Activated CD8-positive, alpha-beta memory T cell treated with anti-CD3 and anti-CD28 coated beads for 48 hours (primary cell): ENCODE data around the gene LRMDA.
"Not testable (repeated sequence)": the region's sequence is repeated elsewhere in the genome, so short reads cannot be mapped to it uniquely, and the experiment has no call there.

Experiments used
- DNase-seq, 3 experiments: peaks; one replicate each; pipeline ENCODE4 v3.0.0-alpha.2; 2020; ENCODE audit warnings: low read depth in 2 of 3, low spot score in 2 of 3

Gene LRMDA

DNA sequence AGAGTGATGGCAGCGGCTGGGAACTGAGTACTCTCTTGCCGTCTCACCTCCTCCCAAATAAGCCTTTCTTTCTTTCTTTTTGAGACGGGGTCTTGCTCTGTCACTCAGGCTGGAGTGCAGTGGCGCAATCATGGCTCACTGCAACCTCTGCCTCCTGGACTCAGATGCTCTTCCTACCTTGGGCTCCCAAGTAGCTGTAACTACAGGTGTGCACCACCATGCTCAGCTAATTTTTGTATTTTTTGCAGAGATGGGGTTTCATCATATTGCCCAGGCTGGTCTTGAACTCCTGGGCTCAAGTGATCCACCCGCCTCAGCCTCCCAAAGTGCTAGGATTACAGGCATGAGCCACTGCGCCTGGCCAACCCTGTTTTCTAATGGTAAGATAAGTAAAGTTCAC lies 174.4 kb downstream of the LRMDA start:
- DNase-seq = not testable (repeated sequence)

DNA sequence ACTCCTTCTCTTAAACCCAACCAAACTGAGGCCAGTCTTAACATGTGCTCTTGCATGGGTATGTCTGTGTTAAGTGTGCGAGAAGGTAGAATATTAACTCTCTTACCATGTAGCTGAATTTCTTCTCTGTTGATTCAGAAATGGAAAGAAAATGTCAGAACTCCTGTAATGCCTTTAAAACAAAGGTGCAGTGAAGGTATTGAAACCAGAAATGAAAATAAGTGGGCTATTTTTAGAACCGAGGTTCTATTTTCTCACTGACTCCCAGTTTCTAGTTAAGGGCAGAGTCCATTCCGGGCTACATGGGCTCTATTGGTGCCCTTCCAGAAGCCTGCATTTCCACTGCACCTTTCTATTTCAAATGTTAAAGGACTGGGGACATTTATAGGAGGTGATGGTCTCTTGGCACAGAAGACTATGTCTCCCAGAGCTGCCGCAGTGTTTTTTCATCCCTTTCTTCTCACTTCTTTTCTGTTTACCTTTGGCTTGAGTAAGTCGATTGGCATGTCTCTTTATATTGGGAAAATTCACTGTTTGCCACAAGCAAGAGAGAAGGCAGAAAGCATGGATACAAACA lies 174.9 kb downstream of the LRMDA start:
- no peak for DNase-seq

DNA sequence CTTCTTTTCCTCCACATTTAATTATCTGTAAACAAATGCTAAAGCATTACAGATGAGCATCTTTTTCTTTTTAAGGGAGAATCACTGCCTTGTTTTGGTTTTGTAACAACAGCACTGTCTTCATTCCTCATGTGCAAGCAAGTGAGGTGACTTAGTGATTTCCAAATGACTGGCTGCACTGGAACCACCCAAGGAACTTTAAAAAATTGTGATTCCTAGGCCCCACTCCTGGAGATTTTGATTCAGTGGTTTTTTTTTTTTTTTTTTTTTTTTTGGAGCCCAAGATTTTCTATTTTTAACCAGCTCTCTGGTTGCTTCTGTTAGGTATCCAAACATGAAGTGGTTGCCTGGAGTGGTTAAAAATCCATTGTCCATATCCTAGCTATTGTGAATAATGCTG lies 176.2 kb downstream of the LRMDA start:
- no peak for DNase-seq

DNA sequence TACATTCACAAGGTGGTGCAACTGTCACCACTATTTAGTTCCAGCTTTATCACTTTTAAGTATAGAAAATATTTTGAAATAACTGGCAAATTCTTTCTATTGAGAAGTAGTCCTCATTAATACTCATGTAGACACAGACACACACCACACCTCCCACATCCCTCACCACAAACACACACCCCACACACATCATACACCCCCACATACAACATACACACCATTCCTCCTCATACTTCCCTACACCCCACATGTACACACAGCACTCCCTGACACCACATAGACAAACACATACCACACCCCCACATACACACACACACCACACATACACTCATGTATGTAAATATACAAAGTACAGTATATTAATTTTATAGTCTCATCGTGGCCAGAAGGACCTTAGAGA lies 178.8 kb downstream of the LRMDA start:
- DNase-seq = no peak

DNA sequence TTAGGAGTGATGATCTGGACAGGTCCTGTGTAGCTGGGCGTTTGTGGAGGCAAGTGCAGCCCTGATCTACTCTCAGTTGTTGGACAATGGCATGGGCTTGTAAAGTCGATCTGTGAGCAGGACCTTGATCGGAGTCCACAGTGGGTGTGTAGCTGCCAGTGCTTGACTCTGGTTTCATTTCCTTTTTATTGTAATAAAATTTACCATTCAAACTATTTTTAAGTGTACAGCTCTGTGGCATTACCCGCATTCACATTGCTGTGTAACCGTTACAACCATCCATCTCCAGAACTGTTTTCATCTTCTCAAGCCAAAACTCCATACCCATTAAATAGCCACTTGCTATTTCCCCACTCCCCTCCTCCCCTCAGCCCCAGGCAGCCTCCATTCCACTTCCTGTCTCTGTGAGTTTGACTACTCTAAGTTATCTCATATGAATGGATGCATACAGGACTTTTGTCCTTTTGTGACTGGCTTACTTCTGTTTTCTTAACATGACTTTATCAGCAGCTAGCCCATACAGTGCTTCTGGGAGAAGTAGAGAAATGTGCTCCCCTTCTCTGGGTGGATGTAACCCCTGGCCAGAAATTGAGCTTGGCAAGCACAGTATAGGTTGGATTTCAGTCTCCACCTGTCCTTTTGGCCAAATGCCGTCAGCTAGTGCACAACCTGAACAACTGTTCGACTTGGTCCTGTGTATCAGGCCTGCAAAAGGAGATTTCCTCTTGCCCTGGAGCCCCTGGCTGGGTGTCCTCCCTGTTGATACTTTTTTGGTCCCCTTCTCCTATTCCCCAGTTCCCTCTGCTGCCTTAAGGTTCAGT lies 180.0 kb downstream of the LRMDA start:
- no peak for DNase-seq

DNA sequence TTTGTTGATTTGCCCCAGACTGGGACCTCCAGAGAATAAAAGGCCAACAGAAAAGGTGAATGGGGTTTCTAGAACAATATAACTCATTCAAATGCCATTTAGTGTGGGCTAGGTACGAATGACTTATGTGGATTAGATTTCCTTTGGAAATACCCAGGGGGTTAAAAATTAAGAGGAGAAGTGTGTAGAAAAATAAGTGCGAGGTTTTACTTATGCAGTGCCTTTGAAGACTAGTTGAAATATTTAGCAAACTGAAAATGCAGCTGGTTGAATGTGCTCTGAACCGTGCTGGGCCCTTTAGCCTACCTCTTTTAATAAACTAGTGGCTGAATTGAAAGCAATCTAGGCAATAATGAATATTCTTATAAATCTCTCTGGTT lies 180.6 kb downstream of the LRMDA start:
- no peak for DNase-seq

DNA sequence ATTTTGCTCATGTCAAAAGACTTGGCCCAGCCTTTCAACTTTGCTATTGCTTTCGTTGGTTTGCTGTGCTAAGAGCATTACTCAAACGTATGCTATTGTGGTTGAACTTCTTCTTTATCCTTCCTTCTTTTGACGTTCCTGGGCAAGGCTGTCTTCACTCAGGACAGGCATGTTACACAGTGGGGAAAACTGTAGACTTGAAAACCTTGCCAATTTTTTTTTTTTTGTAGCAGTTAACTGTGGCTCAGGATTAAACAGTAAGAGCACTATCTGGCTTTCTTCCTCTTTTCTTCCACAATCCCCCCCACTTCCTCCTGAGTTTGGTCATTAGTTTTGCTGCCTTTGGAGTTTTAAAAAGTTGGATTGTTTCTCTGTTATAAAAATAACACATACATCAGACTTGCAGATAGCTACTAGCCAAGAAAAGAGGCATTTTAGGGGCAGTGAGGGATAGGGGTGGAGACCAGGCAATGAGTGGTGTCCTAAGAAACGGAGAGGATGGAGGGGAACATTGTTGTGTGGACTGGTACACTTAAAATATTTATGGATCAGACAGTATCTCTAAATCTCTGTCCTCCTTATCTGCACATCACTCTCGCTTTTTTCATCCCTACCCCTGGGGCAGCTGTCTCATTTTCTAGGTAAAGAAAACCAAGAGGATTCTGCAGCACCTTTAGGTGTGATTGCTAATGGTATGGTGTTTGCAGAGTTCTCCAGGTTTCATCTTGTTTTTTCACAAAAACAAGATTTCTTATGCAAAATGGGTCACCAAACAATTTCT lies 181.7 kb downstream of the LRMDA start:
- DNase-seq = no peak

DNA sequence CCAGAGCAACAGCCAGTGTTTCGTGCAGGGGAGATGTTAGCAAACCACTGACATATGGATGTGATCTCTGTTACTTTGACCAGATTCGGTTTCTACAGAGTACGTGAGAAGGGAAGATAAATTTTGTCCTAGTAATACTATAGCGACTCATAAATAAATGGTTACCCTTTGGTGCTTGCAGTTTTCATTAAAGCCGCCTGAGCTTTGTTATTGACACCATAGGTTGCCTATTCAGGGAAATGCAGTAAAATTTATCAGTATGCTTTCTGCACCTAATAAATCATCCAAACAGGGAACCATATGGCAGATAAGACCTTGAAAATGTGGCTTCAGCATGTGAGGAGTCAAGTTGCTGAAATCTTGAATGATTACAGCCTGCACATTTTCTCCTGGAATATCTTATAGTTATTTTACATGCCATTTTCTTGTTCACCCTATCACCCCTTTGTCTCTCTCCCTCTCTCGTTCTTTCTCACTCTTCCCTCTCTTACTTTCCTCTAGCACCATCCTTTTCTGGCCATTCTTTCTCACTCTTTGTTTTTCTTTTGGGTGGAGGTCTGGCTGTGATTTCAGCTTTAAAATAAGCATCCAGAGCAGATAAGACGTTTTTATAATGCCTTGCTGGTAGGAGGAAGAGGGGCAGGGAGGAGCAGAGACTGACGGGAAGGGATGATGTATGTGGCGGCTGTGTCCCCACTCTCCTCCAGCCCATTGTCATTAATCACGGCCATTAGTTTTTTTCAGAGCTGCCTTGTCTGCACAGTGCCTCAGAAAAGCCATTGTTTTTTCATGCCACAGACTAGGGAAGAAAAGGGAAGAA lies 182.5 kb downstream of the LRMDA start:
- DNase-seq = no peak

DNA sequence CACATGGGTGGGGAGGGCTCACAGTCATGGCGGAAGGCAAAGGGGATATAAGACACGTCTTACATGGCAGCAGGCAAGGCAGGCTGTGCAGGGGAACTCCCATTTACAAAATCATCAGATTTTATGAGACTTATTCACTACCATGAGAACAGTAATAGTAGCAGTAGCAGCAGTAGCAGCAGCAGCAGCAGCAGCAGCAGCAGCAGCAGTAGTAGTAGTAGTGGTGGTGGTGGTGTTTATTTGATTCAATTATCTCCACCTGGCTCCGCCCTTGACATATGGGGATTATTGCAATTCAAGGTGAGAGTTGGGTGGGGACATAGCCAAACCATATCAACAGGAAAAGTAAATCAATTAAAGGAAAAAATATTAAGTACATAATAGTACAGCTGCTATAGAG lies 184.7 kb downstream of the LRMDA start:
- no peak for DNase-seq

DNA sequence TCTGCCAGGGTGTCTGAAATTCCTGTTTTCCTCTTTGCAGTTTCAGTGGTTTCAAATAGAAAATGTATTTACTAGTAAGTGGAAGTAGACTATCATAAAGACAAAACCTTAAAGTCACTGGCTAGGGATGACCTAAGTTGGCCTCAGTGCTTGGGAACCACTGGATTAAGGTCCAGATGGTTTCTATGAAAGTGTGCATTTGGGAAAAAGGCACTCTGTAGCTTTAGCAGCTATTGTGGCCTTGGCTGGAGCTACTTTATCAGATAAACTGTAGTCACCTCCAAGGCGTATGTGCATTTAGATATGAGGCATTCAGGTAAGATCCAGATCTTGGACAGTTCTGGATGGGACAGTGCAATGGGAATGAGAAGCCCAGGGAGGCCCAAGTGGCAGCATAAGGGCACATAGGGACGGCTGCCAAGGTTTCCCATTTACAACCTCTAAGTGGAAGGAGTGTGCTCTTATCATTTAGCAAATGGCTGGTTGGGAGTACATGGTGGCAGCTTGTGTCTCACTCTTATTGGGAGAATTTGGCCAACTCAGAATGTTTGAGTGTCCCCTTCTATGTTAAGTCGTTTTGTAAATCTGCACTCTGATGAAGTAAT lies 185.6 kb downstream of the LRMDA start:
- DNase-seq = no peak

DNA sequence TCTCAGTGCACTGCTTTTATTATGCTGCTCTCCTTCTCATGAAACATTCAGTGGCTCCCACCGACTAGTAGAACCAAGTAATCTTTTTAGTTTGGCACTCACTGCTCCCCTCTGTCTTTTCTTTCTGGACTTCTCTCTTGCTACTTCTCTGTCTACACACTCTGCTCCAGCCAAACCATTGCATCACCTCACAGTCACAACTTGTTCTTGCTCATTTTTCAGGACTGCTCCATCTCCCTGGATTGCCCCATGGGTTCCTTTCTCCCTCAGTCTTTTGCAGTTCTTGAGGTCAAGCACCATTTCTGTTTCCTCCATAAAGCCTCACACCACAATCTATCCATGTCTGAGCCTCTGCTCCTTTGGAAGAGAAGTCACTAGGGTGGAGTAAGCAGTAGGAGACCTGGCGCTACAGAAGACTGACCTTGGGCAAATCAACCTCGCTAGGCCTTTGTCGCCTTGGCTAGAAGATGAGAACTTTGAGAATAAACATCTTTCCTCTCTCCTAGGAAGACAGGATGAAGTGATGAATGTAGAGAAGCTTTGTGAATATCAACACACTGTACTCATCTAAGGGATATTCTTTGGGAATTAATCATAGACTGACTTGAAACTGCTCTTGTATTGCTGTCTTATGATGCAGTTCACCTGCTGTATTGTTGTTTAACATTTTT lies 186.2 kb downstream of the LRMDA start:
- DNase-seq = no peak

DNA sequence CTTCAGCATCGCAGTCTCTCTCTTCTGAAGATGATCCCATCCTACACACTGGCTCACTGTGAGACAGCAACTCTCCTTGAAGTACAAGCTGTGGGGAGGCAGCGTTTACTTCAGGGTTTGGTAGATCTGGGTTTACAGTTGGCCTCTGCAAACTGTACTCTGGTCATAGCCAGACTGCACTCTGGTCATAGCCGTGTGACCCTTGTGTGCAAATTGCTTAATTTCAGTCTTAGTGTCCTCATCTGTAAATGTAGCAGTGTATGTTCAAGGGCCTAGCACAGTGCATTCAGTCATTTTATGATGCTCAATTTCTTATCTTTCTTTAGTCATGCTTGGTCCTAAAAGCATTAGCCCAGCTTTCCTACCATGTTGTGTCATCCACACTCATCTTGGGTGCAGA lies 188.2 kb downstream of the LRMDA start:
- DNase-seq = no peak

DNA sequence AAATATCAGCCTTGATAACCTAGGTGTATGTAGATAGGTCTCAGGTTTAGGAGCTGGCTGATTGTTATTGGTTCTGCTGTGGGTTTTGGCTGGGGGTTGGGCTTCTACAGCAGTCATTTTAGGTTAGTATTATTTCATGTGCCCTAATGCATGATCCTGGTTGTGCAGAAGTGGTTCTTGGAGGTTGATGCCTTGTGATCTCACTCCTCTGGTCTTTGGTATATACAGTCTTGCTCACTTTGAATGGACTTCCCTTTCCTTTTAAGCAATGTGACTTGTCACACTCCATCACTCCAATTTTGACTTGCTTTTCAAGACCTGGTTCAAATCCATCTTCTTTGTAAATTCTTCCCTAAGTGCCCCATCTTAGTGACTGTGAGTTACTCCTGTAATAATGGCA lies 188.9 kb downstream of the LRMDA start:
- no peak for DNase-seq

DNA sequence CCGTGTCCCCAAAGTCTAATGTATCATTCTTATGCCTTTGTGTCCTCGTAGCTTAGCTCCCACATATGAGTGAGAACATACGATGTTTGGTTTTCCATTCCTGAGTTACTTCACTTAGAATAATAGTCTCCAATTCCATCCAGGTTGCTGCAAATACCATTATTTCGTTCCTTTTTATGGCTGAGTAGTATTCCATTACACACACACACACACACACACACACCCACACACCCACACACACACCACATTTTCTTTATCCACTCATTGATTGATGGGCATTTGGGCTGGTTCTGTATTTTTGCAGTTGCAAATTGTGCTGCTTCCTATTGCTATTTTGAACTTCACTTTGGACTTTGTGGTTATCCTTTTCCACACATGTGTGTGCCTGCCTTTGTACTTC lies 189.6 kb downstream of the LRMDA start:
- DNase-seq = not testable (repeated sequence)

DNA sequence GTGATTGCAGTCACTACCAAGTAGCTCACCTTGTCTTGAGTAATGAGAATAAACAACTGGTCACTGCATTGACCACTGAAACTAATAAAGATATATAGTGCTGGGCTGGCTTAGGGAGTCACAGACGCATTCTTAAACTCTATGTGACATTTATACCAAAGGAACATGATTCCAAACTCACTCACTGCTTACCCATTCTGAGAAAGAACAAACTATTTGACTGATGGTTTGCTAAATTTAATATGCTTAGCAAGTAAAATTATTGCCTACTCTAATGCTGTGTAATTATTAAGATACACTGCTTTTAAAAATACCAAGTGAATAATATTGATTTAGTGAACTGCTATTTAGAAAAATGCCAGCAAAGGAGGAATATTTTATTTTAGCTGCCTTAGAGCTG lies 191.1 kb downstream of the LRMDA start:
- no peak for DNase-seq

DNA sequence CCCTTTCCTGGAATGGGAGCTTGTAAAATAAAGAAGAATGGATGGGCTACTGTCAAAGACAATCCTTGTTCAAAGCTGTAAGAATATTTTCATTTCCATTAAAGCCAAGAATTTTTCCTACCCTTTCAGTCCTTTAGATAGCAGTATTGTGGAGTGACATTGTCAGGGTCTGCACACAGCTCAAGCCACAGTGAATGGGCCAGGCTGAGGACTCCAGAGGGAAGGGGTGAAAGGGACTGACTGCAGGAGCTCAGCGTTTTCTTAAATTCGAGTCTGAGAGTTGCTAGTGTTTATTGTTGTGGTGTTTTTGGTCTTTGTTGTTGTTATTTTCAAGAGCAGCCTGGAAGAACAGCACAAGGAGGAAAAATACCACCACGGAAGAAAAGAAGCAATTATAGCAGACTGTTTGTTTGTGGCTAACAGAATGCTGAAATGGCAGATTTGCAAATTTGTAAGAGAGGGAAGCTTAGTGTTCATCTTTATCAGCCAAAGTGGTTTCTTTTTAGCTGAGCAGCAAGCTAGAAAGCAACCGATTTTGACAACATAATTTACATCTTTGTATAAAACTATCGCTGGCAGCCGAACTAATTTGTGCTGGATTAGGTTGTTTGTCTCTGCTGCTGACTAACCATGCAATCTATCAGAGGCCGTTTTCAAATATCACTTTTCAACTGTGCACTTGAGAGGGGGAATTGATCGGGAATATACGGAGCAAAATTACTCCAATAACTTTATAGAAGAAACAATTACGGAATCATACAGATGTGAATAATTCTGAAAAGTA lies 192.1 kb downstream of the LRMDA start:
- no peak for DNase-seq

DNA sequence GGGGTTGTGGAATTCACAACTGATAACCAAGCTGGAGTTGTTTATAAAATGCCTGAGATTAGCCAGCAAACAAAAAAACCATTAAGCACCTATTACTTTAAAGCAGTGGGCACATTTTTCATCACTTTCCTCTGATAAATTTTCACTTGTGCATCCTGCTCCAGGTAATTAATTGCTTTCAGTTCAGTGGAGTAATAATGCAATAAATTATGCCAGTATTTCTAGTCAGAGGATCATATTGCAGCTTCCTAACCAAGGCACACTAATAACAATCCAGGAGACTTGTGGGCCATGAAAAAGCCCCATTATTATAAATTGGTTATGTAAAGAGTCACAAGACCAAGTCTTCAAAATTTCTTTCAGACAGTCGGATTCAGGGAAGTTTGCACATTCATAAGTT lies 193.2 kb downstream of the LRMDA start:
- no peak for DNase-seq

DNA sequence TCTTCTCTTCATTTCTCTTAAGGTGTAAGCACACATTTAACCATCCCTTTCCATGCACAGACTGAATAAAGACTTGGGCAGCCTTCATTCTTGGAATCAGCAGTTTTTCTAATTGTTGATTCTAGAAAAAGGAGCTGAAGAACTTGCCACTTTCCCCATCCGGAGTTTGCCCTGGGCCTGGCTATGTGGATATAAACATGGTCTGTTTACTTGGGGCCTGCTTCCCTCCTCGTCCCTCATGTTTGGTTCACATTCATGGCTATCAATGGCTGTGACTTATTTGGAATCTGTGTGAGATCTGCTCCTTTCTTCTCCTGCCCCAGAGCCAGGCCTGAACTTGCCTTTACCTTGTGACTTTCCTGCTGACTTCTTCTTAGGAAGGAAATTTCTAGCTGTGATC lies 199.3 kb downstream of the LRMDA start:
- DNase-seq = no peak

DNA sequence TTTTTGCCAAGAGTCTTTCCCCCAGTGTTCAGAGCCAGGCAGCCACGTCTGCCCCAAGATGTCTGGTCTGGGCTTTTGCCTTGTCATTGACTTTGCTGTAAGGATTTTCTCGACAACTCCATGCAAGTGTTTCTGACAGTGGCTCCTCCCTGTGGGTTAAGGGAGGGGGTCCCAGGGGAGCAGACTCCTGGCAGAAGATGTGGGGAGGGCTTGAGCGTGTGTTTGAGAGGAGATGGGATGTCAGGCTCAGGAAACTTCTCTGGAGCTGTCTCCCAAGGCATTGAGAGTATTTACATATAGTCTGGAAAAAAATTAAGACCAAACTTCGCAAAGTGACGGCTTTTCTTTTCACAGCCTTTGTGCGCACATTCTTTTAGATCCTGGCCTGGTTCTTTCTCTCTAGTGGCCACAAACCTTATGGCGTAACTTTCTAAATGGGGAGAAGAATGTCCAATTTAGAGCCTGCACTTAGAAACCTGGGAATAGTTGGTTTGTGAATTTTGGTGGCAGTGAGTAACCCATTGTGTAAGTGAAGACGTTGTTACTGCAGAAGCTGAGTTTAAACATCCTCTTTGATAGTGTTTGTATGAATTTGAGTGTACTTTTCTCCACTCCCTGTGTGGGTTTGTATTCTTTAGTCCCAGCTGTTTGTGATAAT lies 201.5 kb downstream of the LRMDA start:
- DNase-seq = no peak
